CD14-positive monocyte (primary cell): ENCODE results near the gene CEP112. TPM values are rescaled to one million over a fixed set of nuclear protein-coding genes. Genes with fewer than 3 reads are reported as not detected.

Experiments
- DNase-seq, 3 donors: peaks; one replicate each; pipeline ENCODE4 v3.0.0-alpha.2; 2011 to 2022
- H2AFZ ChIP-seq: 2 replicates; pipeline ENCODE4 v1.6.0; 2012; ENCODE audit warnings: mild to moderate bottlenecking, low read depth, low read length, inconsistent platforms; ENCODE audit not compliant: insufficient read depth, poor library complexity, severe bottlenecking
- H3K27ac ChIP-seq, 2 donors: 1 replicate in 1 of 2; 2 replicates in 1 of 2; pipeline ENCODE4 v1.5.1; 2012 to 2013; ENCODE audit warnings: low read length in 2 of 2, control low read depth in 1 of 2, inconsistent platforms in 1 of 2, low read depth in 1 of 2, mild to moderate bottlenecking in 1 of 2
- H3K27me3 ChIP-seq, 2 donors: one replicate each; pipeline versions ENCODE4 v1.6.0 to v1.6.1; 2011 to 2013; ENCODE audit warnings: low read length in 2 of 2; ENCODE audit not compliant: control insufficient read depth in 2 of 2, insufficient read depth in 2 of 2
- H3K36me3 ChIP-seq, 2 donors: replicated peaks in 1 of 2; 1 replicate in 1 of 2; 2 replicates in 1 of 2; pipeline versions ENCODE4 v1.5.1 to v1.6.1; 2012 to 2013; ENCODE audit warnings: low read length in 2 of 2, control low read depth in 1 of 2, inconsistent platforms in 1 of 2, mild to moderate bottlenecking in 1 of 2; ENCODE audit not compliant: insufficient read depth in 2 of 2, control insufficient read depth in 1 of 2
- H3K4me1 ChIP-seq, 2 donors: 1 replicate in 1 of 2; 2 replicates in 1 of 2; pipeline versions ENCODE4 v1.5.1 to v1.6.1; 2012 to 2013; ENCODE audit warnings: low read length in 2 of 2, control low read depth in 1 of 2, inconsistent platforms in 1 of 2, mild to moderate bottlenecking in 1 of 2, moderate library complexity in 1 of 2; ENCODE audit not compliant: insufficient read depth in 2 of 2, control insufficient read depth in 1 of 2
- H3K4me2 ChIP-seq: replicated peaks from 2 replicates; pipeline ENCODE3; 2012; ENCODE audit warnings: low read length, moderate library complexity, mild to moderate bottlenecking; ENCODE audit not compliant: poor library complexity, severe bottlenecking; ENCODE audit errors: extremely low read depth
- H3K4me3 ChIP-seq, 3 experiments: fragments of 200-600 bp in 1 of 3; sonication (generic) in 1 of 3; replicated peaks in 1 of 3; 1 replicate in 2 of 3; 2 replicates in 1 of 3; pipeline ENCODE4 v1.5.1; 2011 to 2013; ENCODE audit warnings: low read length in 3 of 3, mild to moderate bottlenecking in 3 of 3, control low read depth in 2 of 3, low read depth in 2 of 3, inconsistent platforms in 1 of 3, moderate library complexity in 1 of 3
- H3K79me2 ChIP-seq: 2 replicates; pipeline ENCODE4 v1.6.0; 2012; ENCODE audit warnings: mild to moderate bottlenecking, control low read depth, inconsistent platforms, low read length, moderate library complexity; ENCODE audit not compliant: insufficient read depth
- H3K9ac ChIP-seq: 2 replicates; pipeline ENCODE4 v1.6.0; 2017; ENCODE audit warnings: low read length, mild to moderate bottlenecking; ENCODE audit not compliant: insufficient read depth, poor library complexity, severe bottlenecking
- H3K9me3 ChIP-seq, 2 donors: replicated peaks in 1 of 2; 1 replicate in 1 of 2; 2 replicates in 1 of 2; pipeline versions ENCODE4 v1.5.1 to v1.6.1; 2012 to 2013; ENCODE audit warnings: low read length in 2 of 2, control low read depth in 1 of 2; ENCODE audit not compliant: control insufficient read depth in 1 of 2, insufficient read depth in 1 of 2
- H4K20me1 ChIP-seq: 2 replicates; pipeline ENCODE4 v1.6.0; 2012; ENCODE audit warnings: mild to moderate bottlenecking, low read length, control low read depth, moderate library complexity; ENCODE audit not compliant: insufficient read depth
- H3K27ac Mint-ChIP-seq, 7 donors: one replicate each; pipeline ENCODE4 v1.8.0; 2020; ENCODE audit warnings: mild to moderate bottlenecking in 7 of 7, mixed read lengths in 7 of 7, moderate library complexity in 6 of 7, inconsistent platforms in 2 of 7
- H3K27me3 Mint-ChIP-seq, 3 donors: one replicate each; pipeline ENCODE4 v1.8.0; 2021 to 2022; ENCODE audit warnings: low read depth in 3 of 3, mild to moderate bottlenecking in 3 of 3, mixed read lengths in 3 of 3, moderate library complexity in 3 of 3, inconsistent platforms in 1 of 3
- H3K36me3 Mint-ChIP-seq, 2 donors: one replicate each; pipeline ENCODE4 v1.8.0; 2020; ENCODE audit warnings: mixed read lengths in 2 of 2, inconsistent platforms in 1 of 2, mild to moderate bottlenecking in 1 of 2
- H3K4me1 Mint-ChIP-seq: one replicate; pipeline ENCODE4 v1.8.0; 2020; ENCODE audit warnings: mild to moderate bottlenecking, mixed read lengths
- H3K4me3 Mint-ChIP-seq, 2 donors: one replicate each; pipeline ENCODE4 v1.8.0; 2020; ENCODE audit warnings: mild to moderate bottlenecking in 2 of 2, mixed read lengths in 2 of 2, moderate library complexity in 1 of 2
- H3K9me3 Mint-ChIP-seq, 7 donors: one replicate each; pipeline ENCODE4 v1.8.0; 2020 to 2022; ENCODE audit warnings: mixed read lengths in 7 of 7, mild to moderate bottlenecking in 6 of 7, moderate library complexity in 6 of 7, inconsistent platforms in 2 of 7
- WGBS: methylation state at CpG from one replicate; pipeline ENCODE4 v1.1.5; 2013; ENCODE audit warnings: missing lambda C conversion rate; ENCODE audit not compliant: insufficient coverage; 5-methylcytosine and 5-hydroxymethylcytosine counted together
- intact Hi-C, 2 donors: fragments of 100-400 bp; cut with micrococcal nuclease; formaldehyde crosslinking; loops; one replicate each; pipeline versions ENCODE4 v1.15.0 to v1.15.1; 2023
- polyA plus RNA-seq, 3 donors: library from polyadenylated mRNA; depleted of rRNA in 1 of 3; unstranded in 2 of 3; stranded (reverse) in 1 of 3; fragments of 300-500 nt in 2 of 3; fragments of >200 nt in 1 of 3; fragmentation: Illumina TruSeq in 2 of 3; gene quantifications; 1 replicate in 2 of 3; 2 replicates in 1 of 3; pipeline ENCODE4 v1.2.3, GENCODE V29; 2012 to 2021
- TF ChIP-seq, protein P1 (sequence below): fragments of 200-600 bp; IDR thresholded peaks from one replicate; pipeline ENCODE4 v1.8.0; 2022; ENCODE audit warnings: antibody characterized with exemption, mild to moderate bottlenecking

CEP112 gene
- polyA plus RNA-seq, 3 donors, result 0.10 TPM; not detected in 2

DNA sequence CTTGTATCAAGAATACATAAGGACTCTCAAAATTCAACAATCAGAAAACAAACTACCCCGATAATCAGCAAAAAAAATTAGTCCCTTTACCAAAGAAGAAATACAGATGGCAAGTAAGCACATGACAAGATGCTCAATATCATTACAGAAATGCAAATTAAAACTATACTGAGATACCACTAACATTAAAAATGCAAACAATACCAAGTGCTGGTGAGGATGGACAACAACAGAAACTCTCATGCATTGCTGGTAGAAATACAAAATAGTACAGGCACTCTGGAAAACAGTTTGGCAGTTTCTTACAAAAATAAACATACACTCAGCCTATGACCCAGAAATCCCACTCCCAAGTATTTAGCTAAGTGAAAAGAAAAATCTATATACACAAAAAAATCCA is 7.5 kb downstream of the CEP112 start:
- Mint-ChIP-seq H3K36me3 (no peaks in the 10 kb centered on the region), H3K4me1 (no peaks in the 10 kb centered on the region), H3K9me3 (peaks cover 0 to 5% (median 0%) of the 10 kb centered on the region in 7 donors), H3K27ac (no peak overlapping the region), H3K4me3 (no peak overlapping the region), H3K27me3 (peaks cover 0 to 3% (median 0%) of the 10 kb centered on the region in 3 donors)
- no peak overlapping the region for H2AFZ ChIP-seq
- no peak for DNase-seq
- no peaks in the 10 kb centered on the region for H3K36me3 ChIP-seq
- H3K9ac ChIP-seq, result no peak overlapping the region
- no peaks in the 10 kb centered on the region for H3K79me2 ChIP-seq
- intact Hi-C loops, result no loop called here
- no peak overlapping the region for H3K27ac ChIP-seq
- TF ChIP-seq, protein P1, sequence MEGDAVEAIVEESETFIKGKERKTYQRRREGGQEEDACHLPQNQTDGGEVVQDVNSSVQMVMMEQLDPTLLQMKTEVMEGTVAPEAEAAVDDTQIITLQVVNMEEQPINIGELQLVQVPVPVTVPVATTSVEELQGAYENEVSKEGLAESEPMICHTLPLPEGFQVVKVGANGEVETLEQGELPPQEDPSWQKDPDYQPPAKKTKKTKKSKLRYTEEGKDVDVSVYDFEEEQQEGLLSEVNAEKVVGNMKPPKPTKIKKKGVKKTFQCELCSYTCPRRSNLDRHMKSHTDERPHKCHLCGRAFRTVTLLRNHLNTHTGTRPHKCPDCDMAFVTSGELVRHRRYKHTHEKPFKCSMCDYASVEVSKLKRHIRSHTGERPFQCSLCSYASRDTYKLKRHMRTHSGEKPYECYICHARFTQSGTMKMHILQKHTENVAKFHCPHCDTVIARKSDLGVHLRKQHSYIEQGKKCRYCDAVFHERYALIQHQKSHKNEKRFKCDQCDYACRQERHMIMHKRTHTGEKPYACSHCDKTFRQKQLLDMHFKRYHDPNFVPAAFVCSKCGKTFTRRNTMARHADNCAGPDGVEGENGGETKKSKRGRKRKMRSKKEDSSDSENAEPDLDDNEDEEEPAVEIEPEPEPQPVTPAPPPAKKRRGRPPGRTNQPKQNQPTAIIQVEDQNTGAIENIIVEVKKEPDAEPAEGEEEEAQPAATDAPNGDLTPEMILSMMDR, result no peak
- no peaks in the 10 kb centered on the region for H3K4me1 ChIP-seq
- no peaks in the 10 kb centered on the region for H4K20me1 ChIP-seq
- H3K4me2 ChIP-seq, result no peak overlapping the region
- no peaks in the 10 kb centered on the region for H3K9me3 ChIP-seq
- WGBS, result no CpG with 5 or more reads among the region's 1 CpG
- no peaks in the 10 kb centered on the region for H3K27me3 ChIP-seq
- no peak overlapping the region for H3K4me3 ChIP-seq

DNA sequence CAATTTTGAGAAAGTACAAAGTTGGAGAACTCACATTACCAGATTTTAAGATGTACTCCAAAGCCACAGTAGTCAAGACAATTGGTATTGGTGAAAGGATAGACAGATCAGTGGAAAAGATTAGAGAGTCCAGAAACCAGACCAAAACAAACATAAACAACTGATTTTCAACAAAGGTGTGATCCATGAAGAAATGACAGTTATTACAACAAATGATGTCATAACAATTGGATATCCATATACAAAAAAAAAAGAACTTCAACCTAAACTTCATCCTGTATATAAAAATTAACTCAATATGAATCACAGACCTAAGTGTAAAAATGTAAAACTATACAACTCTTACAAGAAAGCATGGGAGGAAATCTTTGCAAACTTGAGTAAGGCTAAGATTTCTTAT is 8.4 kb downstream of the CEP112 start:
- no peak for DNase-seq
- no peak overlapping the region for H3K27ac Mint-ChIP-seq
- peaks cover 0 to 3% (median 2%) of the 10 kb centered on the region in 3 donors for H3K27me3 Mint-ChIP-seq
- no peaks in the 10 kb centered on the region for H3K4me1 Mint-ChIP-seq
- Histone ChIP-seq H3K79me2 (no peaks in the 10 kb centered on the region), H3K9ac (no peak overlapping the region), H3K27me3 (no peaks in the 10 kb centered on the region), H4K20me1 (no peaks in the 10 kb centered on the region), H3K4me1 (no peaks in the 10 kb centered on the region), H3K4me2 (no peak overlapping the region), H3K4me3 (no peak overlapping the region), H3K9me3 (no peaks in the 10 kb centered on the region), H3K27ac (no peak overlapping the region), H3K36me3 (no peaks in the 10 kb centered on the region), H2AFZ (no peak overlapping the region)
- H3K36me3 Mint-ChIP-seq, result no peaks in the 10 kb centered on the region
- TF ChIP-seq, protein P1, result no peak
- H3K9me3 Mint-ChIP-seq, result peaks cover 0 to 5% (median 0%) of the 10 kb centered on the region in 7 donors
- no peak overlapping the region for H3K4me3 Mint-ChIP-seq
- intact Hi-C loops, result no loop called here
